Parathyroid adenoma (tissue), 2 donors: Measurements from ENCODE around the gene VTA1.
"Not testable (repeated sequence)": the region's sequence is repeated elsewhere in the genome, so short reads cannot be mapped to it uniquely, and the experiment has no call there.

ENCODE experiments used
- H2AFZ ChIP-seq: fragments of 300-600 bp; sonication (generic); one replicate; pipeline ENCODE4 v1.7.0; 2017; ENCODE audit warnings: antibody characterized with exemption, mild to moderate bottlenecking
- H3K27ac ChIP-seq: fragments of 300-600 bp; sonication (generic); one replicate; pipeline ENCODE4 v1.7.0; 2017
- H3K27me3 ChIP-seq: fragments of 300-600 bp; sonication (generic); one replicate; pipeline ENCODE4 v1.7.0; 2017; ENCODE audit warnings: low read length; ENCODE audit not compliant: control insufficient read depth, insufficient read depth
- H3K36me3 ChIP-seq: fragments of 300-600 bp; sonication (generic); one replicate; pipeline ENCODE4 v1.7.0; 2017; ENCODE audit warnings: low read length; ENCODE audit not compliant: control insufficient read depth, insufficient read depth
- H3K4me1 ChIP-seq: fragments of 300-600 bp; sonication (generic); one replicate; pipeline ENCODE4 v1.7.0; 2017; ENCODE audit warnings: control low read depth
- H3K4me2 ChIP-seq: fragments of 300-600 bp; sonication (generic); one replicate; pipeline ENCODE4 v1.7.0; 2017; ENCODE audit warnings: low read length
- H3K4me3 ChIP-seq: fragments of 300-600 bp; sonication (generic); one replicate; pipeline ENCODE4 v1.7.0; 2017; ENCODE audit warnings: low read depth, low read length
- H3K79me2 ChIP-seq: fragments of 300-600 bp; sonication (generic); one replicate; pipeline ENCODE4 v1.7.0; 2017; ENCODE audit warnings: control low read depth
- H3K9ac ChIP-seq: fragments of 300-600 bp; sonication (generic); one replicate; pipeline ENCODE4 v1.7.0; 2017; ENCODE audit warnings: mild to moderate bottlenecking
- H3K9me3 ChIP-seq: fragments of 300-600 bp; sonication (generic); one replicate; pipeline ENCODE4 v1.7.0; 2017; ENCODE audit warnings: low read length; ENCODE audit not compliant: control insufficient read depth
- CTCF ChIP-seq: fragments of 300-600 bp; sonication (generic); IDR thresholded peaks from one replicate; pipeline ENCODE4 v1.7.0; 2017; ENCODE audit warnings: antibody characterized with exemption, mild to moderate bottlenecking
- donor health status: primary hyperparathyroidism.

Gene VTA1

GRCh38 chr6:142185641-142186040 is 38.6 kb downstream of the VTA1 start:
- no peak overlapping the region for H3K27ac ChIP-seq
- no peak for TF ChIP-seq CTCF
- peaks cover 2% of the 10 kb centered on the region for H3K79me2 ChIP-seq

GRCh38 chr6:142187209-142187608 is 40.1 kb downstream of the VTA1 start:
- no peaks in the 10 kb centered on the region for H3K79me2 ChIP-seq
- no peak overlapping the region for H2AFZ ChIP-seq
- no peak overlapping the region for H3K4me3 ChIP-seq
- H3K4me1 ChIP-seq: peaks cover 4% of the 10 kb centered on the region
- TF ChIP-seq CTCF: no peak
- H3K36me3 ChIP-seq: no peaks in the 10 kb centered on the region
- no peaks in the 10 kb centered on the region for H3K27me3 ChIP-seq
- no peak overlapping the region for H3K27ac ChIP-seq
- no peaks in the 10 kb centered on the region for H3K9me3 ChIP-seq
- no peak overlapping the region for H3K4me2 ChIP-seq
- no peak overlapping the region for H3K9ac ChIP-seq

More at GRCh38 chr6:142185641-142186040, 38.6 kb downstream of the VTA1 start:
- no peaks in the 10 kb centered on the region for H3K36me3 ChIP-seq
- H3K4me2 ChIP-seq: no peak overlapping the region
- H3K9me3 ChIP-seq: no peaks in the 10 kb centered on the region
- H3K4me1 ChIP-seq: peaks cover 4% of the 10 kb centered on the region
- no peaks in the 10 kb centered on the region for H3K27me3 ChIP-seq
- no peak overlapping the region for H3K4me3 ChIP-seq
- H3K9ac ChIP-seq: no peak overlapping the region
- no peak overlapping the region for H2AFZ ChIP-seq

- H3K27me3 ChIP-seq, H3K27ac ChIP-seq, H2AFZ ChIP-seq, H3K9ac ChIP-seq, H3K9me3 ChIP-seq, H3K4me1 ChIP-seq, H3K4me2 ChIP-seq, H3K79me2 ChIP-seq, H3K4me3 ChIP-seq, H3K36me3 ChIP-seq: not testable (repeated sequence)
These were observed 41.3 kb downstream of the VTA1 start for GRCh38 chr6:142188341-142188740.

- no peaks in the 10 kb centered on the region for H3K36me3 ChIP-seq
- no peaks in the 10 kb centered on the region for H3K27me3 ChIP-seq
- TF ChIP-seq CTCF: no peak
- no peak overlapping the region for H2AFZ ChIP-seq
- no peaks in the 10 kb centered on the region for H3K9me3 ChIP-seq
- H3K4me3 ChIP-seq: no peak overlapping the region
- H3K9ac ChIP-seq: no peak overlapping the region
- H3K27ac ChIP-seq: no peak overlapping the region
- H3K4me1 ChIP-seq: peaks cover 4% of the 10 kb centered on the region
- no peak overlapping the region for H3K4me2 ChIP-seq
- H3K79me2 ChIP-seq: peaks cover 4% of the 10 kb centered on the region
These were observed 42.0 kb downstream of the VTA1 start for GRCh38 chr6:142189057-142189456.

GRCh38 chr6:142192343-142192742 is 45.3 kb downstream of the VTA1 start:
- Histone ChIP-seq H3K79me2 (peaks cover 4% of the 10 kb centered on the region), H3K4me1 (peaks cover under 1% of the 10 kb centered on the region), H3K9ac (no peak overlapping the region), H3K36me3 (no peaks in the 10 kb centered on the region), H2AFZ (no peak overlapping the region), H3K27ac (no peak overlapping the region), H3K4me2 (no peak overlapping the region), H3K27me3 (no peaks in the 10 kb centered on the region), H3K9me3 (no peaks in the 10 kb centered on the region), H3K4me3 (no peak overlapping the region)
- TF ChIP-seq CTCF: no peak
